ENCODE measurements around the gene TAF11.
"Not testable (repeated sequence)": the region's sequence is repeated elsewhere in the genome, so short reads cannot be mapped to it uniquely, and the experiment has no call there.

Gene TAF11

GRCh38 chr6:34865107-34865506 lies 22.7 kb downstream of the TAF11 start:
- DNase-seq (ENCODE audit: low read depth in 2 of 2): no peak

- DNase-seq (ENCODE audit: low read depth in 2 of 2): no peak
These were observed 23.8 kb downstream of the TAF11 start for GRCh38 chr6:34864007-34864406.

GRCh38 chr6:34860776-34861175 lies 27.1 kb downstream of the TAF11 start:
- no peak for DNase-seq (ENCODE audit: low read depth in 2 of 2)

- DNase-seq (ENCODE audit: low read depth in 2 of 2): no peak
These were observed 27.9 kb downstream of the TAF11 start for GRCh38 chr6:34859951-34860350.

GRCh38 chr6:34858681-34859080 lies 29.2 kb downstream of the TAF11 start:
- DNase-seq (ENCODE audit: low read depth in 2 of 2): no peak

- no peak for DNase-seq (ENCODE audit: low read depth in 2 of 2)
These were observed 32.4 kb downstream of the TAF11 start for GRCh38 chr6:34855463-34855862.

- DNase-seq (ENCODE audit: low read depth in 2 of 2): no peak
These were observed 35.3 kb downstream of the TAF11 start for GRCh38 chr6:34852406-34853085.

- no peak for DNase-seq (ENCODE audit: low read depth in 2 of 2)
These were observed 36.5 kb downstream of the TAF11 start for GRCh38 chr6:34851361-34851760.

GRCh38 chr6:34849066-34849465 lies 38.8 kb downstream of the TAF11 start:
- DNase-seq (ENCODE audit: low read depth in 2 of 2): not testable (repeated sequence)

GRCh38 chr6:34839666-34840352 lies 48.0 kb downstream of the TAF11 start:
- DNase-seq (ENCODE audit: low read depth in 2 of 2): no peak

- DNase-seq (ENCODE audit: low read depth in 2 of 2): no peak
These were observed 50.3 kb downstream of the TAF11 start for GRCh38 chr6:34837528-34837927.

GRCh38 chr6:34836451-34836850 lies 51.4 kb downstream of the TAF11 start:
- no peak for DNase-seq (ENCODE audit: low read depth in 2 of 2)

GRCh38 chr6:34836008-34836407 lies 51.8 kb downstream of the TAF11 start:
- DNase-seq (ENCODE audit: low read depth in 2 of 2): no peak

- no peak for DNase-seq (ENCODE audit: low read depth in 2 of 2)
These were observed 52.9 kb downstream of the TAF11 start for GRCh38 chr6:34834789-34835518.

- no peak for DNase-seq (ENCODE audit: low read depth in 2 of 2)
These were observed 54.9 kb downstream of the TAF11 start for GRCh38 chr6:34832942-34833341.

- DNase-seq (ENCODE audit: low read depth in 2 of 2): no peak
These were observed 58.7 kb downstream of the TAF11 start for GRCh38 chr6:34829137-34829536.

All from stimulated activated CD8-positive, alpha-beta memory T cell treated with anti-CD3 and anti-CD28 coated beads, Interleukin-2, amount 100 ng/mL, for 1 hour (primary cell).